Fibroblast of lung (primary cell): ENCODE results near the gene AKAP12. TPM values are rescaled to one million over a fixed set of nuclear protein-coding genes. Genes with fewer than 3 reads are reported as not detected.

ENCODE experiments used
- DNase-seq, 2 donors: peaks; one replicate each; pipeline versions ENCODE4 v3.0.0 to v3.0.0-alpha.2; 2010; ENCODE audit warnings: low read depth in 2 of 2
- H2AFZ ChIP-seq: 2 replicates; pipeline ENCODE4 v1.5.1; 2012; ENCODE audit warnings: low read length, control low read depth, inconsistent platforms
- H3K27ac ChIP-seq: 2 replicates; pipeline ENCODE4 v1.5.1; 2011; ENCODE audit warnings: low read length, control low read depth; ENCODE audit not compliant: insufficient read depth
- H3K27me3 ChIP-seq: 2 replicates; pipeline ENCODE4 v1.5.1; 2011; ENCODE audit warnings: mild to moderate bottlenecking, low read length; ENCODE audit not compliant: control insufficient read depth, insufficient read depth
- H3K36me3 ChIP-seq: 2 replicates; pipeline ENCODE4 v1.5.1; 2011; ENCODE audit warnings: low read length; ENCODE audit not compliant: control insufficient read depth, insufficient read depth
- H3K4me1 ChIP-seq: 2 replicates; pipeline ENCODE4 v1.5.1; 2011; ENCODE audit warnings: low read length; ENCODE audit not compliant: control insufficient read depth, insufficient read depth; ENCODE audit errors: extremely low read depth
- H3K4me2 ChIP-seq: 2 replicates; pipeline ENCODE4 v1.5.1; 2011; ENCODE audit warnings: low read length, control low read depth; ENCODE audit not compliant: insufficient read depth; ENCODE audit errors: extremely low read depth
- H3K4me3 ChIP-seq, 4 experiments: fragments of 200-600 bp in 1 of 4; sonication (generic) in 1 of 4; replicated peaks in 1 of 4; 2 replicates each; pipeline ENCODE4 v1.5.1; 2011 to 2016; ENCODE audit warnings: low read length in 4 of 4, low read depth in 3 of 4, mild to moderate bottlenecking in 3 of 4, control low read depth in 2 of 4, inconsistent platforms in 1 of 4, mixed read lengths in 1 of 4; ENCODE audit not compliant: insufficient read depth in 1 of 4; ENCODE audit errors: control extremely low read depth in 1 of 4
- H3K79me2 ChIP-seq: 2 replicates; pipeline ENCODE4 v1.5.1; 2012; ENCODE audit warnings: mild to moderate bottlenecking, low read length, inconsistent platforms; ENCODE audit not compliant: control insufficient read depth, insufficient read depth
- H3K9ac ChIP-seq: 2 replicates; pipeline ENCODE4 v1.5.1; 2011; ENCODE audit warnings: mild to moderate bottlenecking, low read length, control low read depth; ENCODE audit not compliant: insufficient read depth
- H3K9me3 ChIP-seq: 2 replicates; pipeline ENCODE4 v1.5.1; 2012; ENCODE audit warnings: low read depth, low read length; ENCODE audit not compliant: control insufficient read depth, insufficient read depth
- H4K20me1 ChIP-seq: 2 replicates; pipeline ENCODE4 v1.5.1; 2011; ENCODE audit warnings: low read length; ENCODE audit not compliant: control insufficient read depth, insufficient read depth; ENCODE audit errors: extremely low read depth
- CTCF ChIP-seq, 2 donors: IDR thresholded peaks in 1 of 2; conservative IDR thresholded peaks in 1 of 2; 1 replicate in 1 of 2; 2 replicates in 1 of 2; pipeline ENCODE4 v1.5.1; 2011 to 2012; ENCODE audit warnings: low read length in 2 of 2, control low read depth in 1 of 2, inconsistent platforms in 1 of 2, low read depth in 1 of 2, mild to moderate bottlenecking in 1 of 2
- EZH2 ChIP-seq: IDR thresholded peaks from 2 replicates; pipeline ENCODE4 v1.5.1; 2012; ENCODE audit warnings: low read length, control low read depth, mild to moderate bottlenecking; ENCODE audit errors: missing control alignments
- polyA plus RNA-seq, 2 donors: library from polyadenylated mRNA; depleted of rRNA in 1 of 2; stranded (reverse) in 1 of 2; unstranded in 1 of 2; fragments of >200 nt; gene quantifications; 2 replicates each; pipeline ENCODE4 v1.2.1, GENCODE V29; 2011 to 2012; ENCODE audit warnings: missing spikeins in 1 of 2
- total RNA-seq: library from RNA; depleted of rRNA; stranded (reverse); fragments of >200 nt; gene quantifications from 2 replicates; pipeline ENCODE4 v1.2.1, GENCODE V29; 2014

Gene AKAP12
- total and polyA plus RNA-seq, 2 donors (not counting 1 experiment from before 2014, with no cell fraction given) = 68.5 to 133 TPM

GRCh38 chr6:151276112-151276740 lies 36.5 kb downstream of the AKAP12 start:
- H3K9me3 ChIP-seq = no peaks in the 10 kb centered on the region
- H4K20me1 ChIP-seq = no peaks in the 10 kb centered on the region
- no peak overlapping the region for H3K27ac ChIP-seq
- no peak overlapping the region for H3K4me3 ChIP-seq
- H3K27me3 ChIP-seq = no peaks in the 10 kb centered on the region
- no peak for TF ChIP-seq EZH2
- TF ChIP-seq CTCF (conservative IDR thresholded peaks at IDR 0.05 in 1 of 2, IDR thresholded peaks at IDR 0.05 in 1 of 2; ENCODE audit: low read depth in 1 of 2, low read length in 2 of 2) = peak in 1 of 2 donors; percentile 5
- no peak overlapping the region for H3K9ac ChIP-seq
- no peak overlapping the region for H2AFZ ChIP-seq
- DNase-seq = peak; percentile 77 to 85
- no peaks in the 10 kb centered on the region for H3K36me3 ChIP-seq
- no peak overlapping the region for H3K4me2 ChIP-seq
- H3K79me2 ChIP-seq = no peaks in the 10 kb centered on the region
- no peaks in the 10 kb centered on the region for H3K4me1 ChIP-seq

- H2AFZ ChIP-seq = no peak overlapping the region
- H3K9me3 ChIP-seq = no peaks in the 10 kb centered on the region
- no peaks in the 10 kb centered on the region for H3K4me1 ChIP-seq
- DNase-seq = no peak
- no peak for TF ChIP-seq EZH2
- no peak for TF ChIP-seq CTCF (conservative IDR thresholded peaks at IDR 0.05 in 1 of 2, IDR thresholded peaks at IDR 0.05 in 1 of 2; ENCODE audit: low read depth in 1 of 2, low read length in 2 of 2)
- H3K9ac ChIP-seq = no peak overlapping the region
- no peaks in the 10 kb centered on the region for H3K27me3 ChIP-seq
- H3K4me3 ChIP-seq = no peak overlapping the region
- H3K27ac ChIP-seq = no peak overlapping the region
- no peaks in the 10 kb centered on the region for H4K20me1 ChIP-seq
- H3K4me2 ChIP-seq = no peak overlapping the region
- H3K36me3 ChIP-seq = no peaks in the 10 kb centered on the region
- H3K79me2 ChIP-seq = no peaks in the 10 kb centered on the region
Measured at GRCh38 chr6:151279891-151280290, 40.1 kb downstream of the AKAP12 start.

GRCh38 chr6:151280859-151281258 lies 41.1 kb downstream of the AKAP12 start:
- H3K27me3 ChIP-seq = no peaks in the 10 kb centered on the region
- no peaks in the 10 kb centered on the region for H3K9me3 ChIP-seq
- DNase-seq = no peak
- H3K9ac ChIP-seq = no peak overlapping the region
- H3K36me3 ChIP-seq = no peaks in the 10 kb centered on the region
- no peak overlapping the region for H3K27ac ChIP-seq
- no peaks in the 10 kb centered on the region for H3K4me1 ChIP-seq
- H3K4me2 ChIP-seq = no peak overlapping the region
- TF ChIP-seq EZH2 (no peak), CTCF (conservative IDR thresholded peaks at IDR 0.05 in 1 of 2, IDR thresholded peaks at IDR 0.05 in 1 of 2; ENCODE audit: low read depth in 1 of 2, low read length in 2 of 2) (no peak)
- H3K79me2 ChIP-seq = no peaks in the 10 kb centered on the region
- H4K20me1 ChIP-seq = no peaks in the 10 kb centered on the region
- H3K4me3 ChIP-seq = no peak overlapping the region
- no peak overlapping the region for H2AFZ ChIP-seq
